SK-N-SH treated with all-trans-retinoic acid at 6 μM for 48 hours (cell line): ENCODE measurements around the gene CLDN14.

Source experiments
- CREB5 ChIP-seq: fragments of 250-450 bp; sonication (Bioruptor Pico); IDR thresholded peaks from 2 replicates; pipeline ENCODE4 v1.5.1; 2020; ENCODE audit warnings: low read depth, mild to moderate bottlenecking, moderate library complexity
- PATZ1 ChIP-seq: fragments of 250-450 bp; sonication (Bioruptor Pico); IDR thresholded peaks from 2 replicates; pipeline ENCODE4 v1.8.0; 2020; ENCODE audit warnings: mild to moderate bottlenecking, moderate library complexity, borderline replicate concordance
- RARB ChIP-seq: fragments of 250-450 bp; sonication (Bioruptor Pico); IDR thresholded peaks from 2 replicates; pipeline ENCODE4 v1.8.0; 2021; ENCODE audit warnings: mild to moderate bottlenecking, moderate library complexity
- SNAI2 ChIP-seq: fragments of 250-450 bp; sonication (Bioruptor Pico); IDR thresholded peaks from 2 replicates; pipeline ENCODE4 v1.5.0; 2020; ENCODE audit warnings: mild to moderate bottlenecking, moderate library complexity
- TSHZ2 ChIP-seq: fragments of 250-450 bp; sonication (Bioruptor Pico); IDR thresholded peaks from 2 replicates; pipeline ENCODE4 v1.5.0; 2020; ENCODE audit warnings: mild to moderate bottlenecking, moderate library complexity
- ZFP3 ChIP-seq: fragments of 250-450 bp; sonication (Bioruptor Pico); IDR thresholded peaks from 2 replicates; pipeline ENCODE4 v1.5.0; 2020; ENCODE audit warnings: mild to moderate bottlenecking, moderate library complexity
- ZNF565 ChIP-seq: fragments of 450-650 bp; formaldehyde crosslinking; conservative IDR thresholded peaks from 2 replicates; pipeline ENCODE4 v1.5.0; 2020; ENCODE audit warnings: low read depth, mild to moderate bottlenecking, moderate library complexity

GRCh38 chr21:36463204-36463603 is 16.7 kb downstream of the CLDN14 start:
- TF ChIP-seq PATZ1 (CRISPR knock-in tag) (no peak), CREB5 (no peak), ZNF565 (CRISPR knock-in tag) (no peak), RARB (CRISPR knock-in tag) (no peak), SNAI2 (no peak), TSHZ2 (CRISPR knock-in tag) (no peak), ZFP3 (CRISPR knock-in tag) (no peak)
